Muscle of leg (tissue), 11 donors: ENCODE measurements around the gene DSCAML1. TPM values are rescaled to one million over a fixed set of nuclear protein-coding genes. Genes with fewer than 3 reads are reported as not detected.
A peak's percentile ranks its signal among the peaks of the same experiment; 100 is the strongest.

Source experiments
- DNase-seq: peaks from one replicate; pipeline ENCODE4 v3.0.0; 2013
- H3K27ac ChIP-seq: one replicate; pipeline ENCODE4 v1.5.1; 2013; ENCODE audit warnings: mild to moderate bottlenecking, low read length, control low read depth
- H3K27me3 ChIP-seq: one replicate; pipeline ENCODE4 v1.6.1; 2013; ENCODE audit warnings: low read length; ENCODE audit not compliant: control insufficient read depth, insufficient read depth
- H3K36me3 ChIP-seq: one replicate; pipeline ENCODE4 v1.6.1; 2013; ENCODE audit warnings: low read length; ENCODE audit not compliant: control insufficient read depth, insufficient read depth
- H3K4me1 ChIP-seq: one replicate; pipeline ENCODE4 v1.6.1; 2013; ENCODE audit warnings: low read length; ENCODE audit not compliant: control insufficient read depth, insufficient read depth
- H3K4me3 ChIP-seq: one replicate; pipeline ENCODE4 v1.5.1; 2013; ENCODE audit warnings: low read length, control low read depth
- H3K9me3 ChIP-seq: replicated peaks from 2 replicates; pipeline ENCODE4 v1.6.1; 2013; ENCODE audit warnings: low read depth, low read length; ENCODE audit not compliant: control insufficient read depth
- whole genome bisulfite sequencing: methylation state at CpG from one replicate; pipeline ENCODE4 v1.1.5; 2013; ENCODE audit warnings: missing lambda C conversion rate; ENCODE audit not compliant: insufficient coverage; 5-methylcytosine and 5-hydroxymethylcytosine counted together
- polyA plus RNA-seq, 8 donors: library from polyadenylated mRNA; unstranded; fragments of 120-200 nt; gene quantifications; one replicate each; pipeline versions ENCODE4 v1.2.1 to v1.2.3, GENCODE V29; 2013; ENCODE audit warnings: inconsistent platforms in 1 of 8, low replicate concordance in 1 of 8; ENCODE audit not compliant: insufficient read length in 8 of 8, insufficient read depth in 1 of 8
- total RNA-seq: library from RNA; stranded (reverse); fragments of 120-200 nt; gene quantifications from one replicate; pipeline ENCODE4 v1.2.4, GENCODE V29; 2013

Gene DSCAML1
- total and polyA plus RNA-seq, 9 donors: 0.28 to 0.80 (median 0.60) TPM

DNA sequence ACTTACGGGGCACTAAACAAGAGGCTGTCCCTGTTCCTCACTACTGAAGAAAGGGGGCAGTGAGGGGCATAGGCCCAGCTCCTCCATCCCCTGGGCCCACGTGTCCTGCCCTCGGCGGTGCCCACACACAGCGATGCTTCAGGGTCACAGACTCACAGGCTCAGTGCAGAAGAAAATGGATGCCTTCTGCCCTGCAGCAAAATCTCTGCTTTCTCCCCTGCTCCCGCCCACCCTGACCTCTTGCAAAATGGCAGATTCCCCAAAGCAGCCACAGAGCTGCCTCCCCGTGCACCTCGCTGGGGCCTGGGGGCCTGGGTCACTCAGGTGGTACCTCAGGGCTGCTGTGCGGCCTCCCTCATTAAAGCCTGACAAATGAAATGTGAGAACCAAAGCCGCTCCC is 204.0 kb downstream of the DSCAML1 start:
- no peak for DNase-seq
- WGBS: 67% methylated on average over 8 of the region's 10 CpGs
- no peaks in the 10 kb centered on the region for H3K36me3 ChIP-seq
- H3K4me3 ChIP-seq: no peak overlapping the region
- H3K27ac ChIP-seq: no peak overlapping the region
- no peaks in the 10 kb centered on the region for H3K9me3 ChIP-seq
- no peaks in the 10 kb centered on the region for H3K4me1 ChIP-seq
- peaks cover 6% of the 10 kb centered on the region for H3K27me3 ChIP-seq

DNA sequence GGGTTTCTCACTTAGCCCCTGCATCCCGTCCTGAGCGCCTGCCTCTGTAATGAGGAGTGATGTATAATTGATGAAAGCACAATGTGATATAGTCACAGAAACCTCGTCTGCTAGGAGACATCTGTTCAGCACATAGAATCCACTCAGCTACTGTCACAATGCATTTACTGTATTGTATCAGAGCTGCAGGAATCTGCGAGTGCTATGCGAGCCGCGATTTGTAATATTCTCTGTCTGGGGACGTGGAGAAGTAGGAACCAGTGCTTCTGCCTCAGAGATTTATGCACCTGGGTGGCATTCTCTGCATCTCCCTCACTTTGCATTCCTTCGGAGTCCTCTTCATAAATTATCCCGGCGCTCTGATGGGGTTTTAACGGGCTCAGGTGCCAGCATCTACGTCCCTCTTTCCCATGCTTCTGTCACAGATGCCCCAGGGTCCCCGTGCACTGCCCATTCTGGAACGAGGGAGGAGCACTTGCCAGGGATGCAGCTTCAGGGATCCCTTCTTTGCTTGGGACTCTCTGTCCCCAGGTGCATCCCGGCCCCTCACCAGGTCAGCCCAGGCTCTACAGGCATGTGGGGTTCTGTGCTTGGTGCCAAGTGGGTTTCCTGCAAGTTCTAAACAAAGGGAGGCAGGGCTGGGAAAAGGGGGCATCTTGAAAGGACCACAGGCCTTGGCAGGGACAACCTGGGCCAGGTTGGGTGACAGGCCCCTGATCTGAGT is 205.5 kb downstream of the DSCAML1 start:
- Histone ChIP-seq H3K4me1 (no peaks in the 10 kb centered on the region), H3K27ac (no peak overlapping the region), H3K4me3 (no peak overlapping the region), H3K36me3 (no peaks in the 10 kb centered on the region), H3K27me3 (peaks cover 7% of the 10 kb centered on the region), H3K9me3 (no peaks in the 10 kb centered on the region)
- WGBS: 67% methylated on average over 9 of the region's 16 CpGs
- DNase-seq: no peak

DNA sequence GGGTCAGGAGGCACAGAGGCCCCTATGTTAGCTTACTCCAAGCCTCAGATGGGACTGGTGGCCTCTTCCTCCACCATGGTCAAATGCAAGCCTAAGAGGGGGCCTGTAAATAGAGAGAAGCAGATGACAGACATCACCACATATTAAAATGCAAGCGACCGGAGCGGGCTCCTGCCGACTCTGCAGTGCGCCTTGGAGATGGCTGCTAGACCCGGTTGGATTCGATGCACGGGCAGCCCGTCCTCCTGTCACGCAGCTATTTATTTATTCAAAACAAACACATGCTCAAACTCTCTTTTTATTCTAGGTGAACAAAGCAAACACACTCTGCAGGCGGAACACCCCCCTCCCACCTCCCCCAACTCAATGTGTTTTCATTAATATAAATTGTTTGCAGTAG is 208.0 kb downstream of the DSCAML1 start:
- DNase-seq: no peak
- Histone ChIP-seq H3K9me3 (no peaks in the 10 kb centered on the region), H3K36me3 (no peaks in the 10 kb centered on the region), H3K27ac (no peak overlapping the region), H3K4me1 (no peaks in the 10 kb centered on the region), H3K4me3 (no peak overlapping the region), H3K27me3 (peaks cover 15% of the 10 kb centered on the region)
- 66% methylated on average over 4 of the region's 11 CpGs for WGBS

DNA sequence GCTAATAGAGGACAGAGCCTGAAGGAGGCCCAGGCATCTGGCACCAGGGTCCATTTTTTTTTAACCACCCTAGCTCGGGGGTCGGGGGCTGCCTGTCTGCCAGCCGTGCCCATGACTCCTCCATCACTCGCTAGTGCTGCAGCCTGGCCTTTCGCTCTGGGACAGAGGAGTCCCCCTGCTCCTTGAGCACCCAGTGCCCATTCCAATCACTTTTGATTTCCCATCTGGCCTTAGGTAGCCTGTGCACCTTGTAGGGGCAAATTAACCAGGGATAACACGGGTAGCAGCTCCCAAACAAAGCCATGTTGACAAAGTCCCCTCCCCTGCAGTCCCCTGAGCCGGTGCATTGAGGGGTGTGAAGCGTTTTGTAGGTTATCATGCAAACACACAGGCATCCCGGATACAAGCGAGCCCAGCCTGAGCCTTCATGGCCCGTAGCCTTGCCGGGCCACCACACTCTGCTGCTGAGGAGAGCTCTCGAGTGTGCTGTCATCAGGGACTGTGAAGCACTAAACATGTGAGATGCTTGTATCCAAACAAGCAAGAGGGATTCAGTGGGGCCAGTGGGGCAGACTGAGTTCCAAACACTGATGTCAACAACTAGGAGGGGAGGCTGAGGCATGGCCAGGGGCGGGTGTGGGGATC is 208.7 kb downstream of the DSCAML1 start:
- Histone ChIP-seq H3K4me1 (peaks cover 2% of the 10 kb centered on the region), H3K27me3 (peaks cover 19% of the 10 kb centered on the region), H3K36me3 (no peaks in the 10 kb centered on the region), H3K27ac (no peak overlapping the region), H3K9me3 (no peaks in the 10 kb centered on the region), H3K4me3 (no peak overlapping the region)
- 56% methylated on average over 10 of the region's 14 CpGs for WGBS
- no peak for DNase-seq

DNA sequence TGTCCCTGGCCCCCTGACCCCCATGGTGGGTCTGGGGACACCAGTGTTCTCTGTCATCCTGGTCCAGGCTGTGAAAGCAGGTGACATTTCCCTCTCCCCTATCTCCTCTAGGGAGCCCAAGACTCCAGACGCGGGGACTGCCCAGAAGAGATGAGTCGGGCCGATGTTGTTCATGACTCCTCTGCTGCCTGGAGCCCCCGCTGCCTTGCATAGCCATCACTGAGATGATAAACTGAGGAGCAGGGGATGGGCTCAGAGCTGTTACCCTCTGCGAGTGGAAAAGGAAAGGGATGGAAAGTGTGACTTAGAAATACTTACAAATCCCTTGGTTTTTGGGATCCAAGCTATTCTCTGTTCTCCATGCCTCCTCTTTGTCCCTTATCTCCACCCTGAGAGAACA is 209.6 kb downstream of the DSCAML1 start:
- DNase-seq: no peak

DNA sequence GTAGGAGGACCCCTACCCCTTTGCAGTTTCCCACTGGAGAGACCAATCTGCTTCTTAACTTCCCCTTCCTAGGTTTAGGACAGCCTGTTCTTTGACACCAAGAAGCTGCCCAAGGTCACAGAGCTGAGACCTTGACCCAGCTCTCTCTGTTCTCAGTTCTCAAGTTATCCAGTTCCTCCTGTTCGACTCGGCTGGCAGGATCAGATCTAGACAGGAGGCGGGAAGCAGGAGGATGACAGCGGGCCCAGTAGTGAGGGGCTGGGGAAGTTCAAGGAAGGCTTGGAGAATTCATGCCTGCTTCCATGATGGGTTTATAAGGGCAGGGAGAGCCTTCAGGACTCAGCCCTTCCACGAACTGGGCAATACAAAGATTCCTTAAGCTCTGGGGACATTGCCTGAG is 210.6 kb downstream of the DSCAML1 start:
- H3K4me3 ChIP-seq: no peak overlapping the region
- no peak for DNase-seq
- H3K36me3 ChIP-seq: no peaks in the 10 kb centered on the region
- WGBS: 80% methylated on average over 2 of the region's 5 CpGs
- H3K27ac ChIP-seq: no peak overlapping the region
- no peaks in the 10 kb centered on the region for H3K9me3 ChIP-seq
- H3K4me1 ChIP-seq: peaks cover 4% of the 10 kb centered on the region
- peaks cover 19% of the 10 kb centered on the region for H3K27me3 ChIP-seq

More for the DNA sequence above, 209.6 kb downstream of the DSCAML1 start:
- no peak overlapping the region for H3K4me3 ChIP-seq
- 85% methylated on average over 5 of the region's 6 CpGs for WGBS
- no peaks in the 10 kb centered on the region for H3K36me3 ChIP-seq
- no peak overlapping the region for H3K27ac ChIP-seq
- H3K27me3 ChIP-seq: peaks cover 19% of the 10 kb centered on the region
- H3K4me1 ChIP-seq: peaks cover 4% of the 10 kb centered on the region
- no peaks in the 10 kb centered on the region for H3K9me3 ChIP-seq

DNA sequence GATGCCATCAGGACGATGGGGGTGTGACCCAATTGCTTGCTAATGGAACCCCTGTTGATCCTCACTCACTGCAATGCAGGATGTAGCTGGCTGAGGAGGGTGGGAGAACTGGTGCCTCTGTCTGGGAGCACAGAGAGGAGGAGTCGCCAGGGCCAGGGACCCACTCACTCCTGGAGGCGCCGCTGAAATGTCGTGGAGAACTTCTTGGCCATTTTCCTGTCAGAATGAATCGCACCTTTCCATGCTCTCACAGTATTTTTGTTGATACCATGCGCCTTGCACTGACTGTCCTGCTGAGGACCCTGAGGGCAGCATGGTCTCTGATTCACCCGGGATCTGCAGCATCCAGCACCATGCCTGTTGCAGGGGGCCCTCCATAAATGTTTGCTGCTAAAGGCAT is 211.4 kb downstream of the DSCAML1 start:
- H3K4me3 ChIP-seq: no peak overlapping the region

DNA sequence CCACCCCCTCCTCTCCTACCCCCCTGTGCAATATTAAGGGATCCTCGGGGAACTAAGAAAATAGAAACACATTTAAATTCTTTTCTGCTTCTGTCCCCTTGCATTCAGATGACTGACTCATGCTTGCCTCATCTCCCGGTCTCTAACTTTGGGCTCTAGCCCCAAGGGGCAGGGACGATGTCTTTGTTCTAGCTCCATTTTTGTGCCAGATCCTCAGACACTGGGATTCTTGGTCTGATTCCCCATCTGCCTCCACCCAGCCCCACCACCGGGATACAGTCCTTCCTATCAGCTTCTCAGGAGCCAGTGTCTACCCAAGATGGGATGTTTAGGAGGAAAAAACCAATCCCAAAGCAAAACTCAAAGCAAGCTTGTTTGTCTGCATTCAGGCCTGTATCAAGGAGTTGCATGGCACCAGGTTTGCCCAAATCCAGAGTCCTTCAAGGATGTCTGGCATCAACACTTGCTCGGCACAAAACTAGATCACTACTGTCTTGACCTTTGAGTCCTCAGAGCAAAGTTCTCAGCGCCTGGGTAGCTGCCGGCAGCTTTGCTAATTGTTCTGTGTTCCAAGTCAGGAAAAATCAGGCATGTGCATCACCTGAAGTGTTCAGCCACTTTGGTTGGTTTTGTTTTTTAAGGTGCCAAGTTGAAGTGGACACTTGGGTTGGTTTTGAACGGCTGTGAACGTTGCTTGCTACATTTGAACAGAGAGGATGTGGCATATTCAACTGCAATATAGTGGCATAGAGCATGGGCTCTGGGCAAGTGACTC is 212.8 kb downstream of the DSCAML1 start:
- no peak overlapping the region for H3K4me3 ChIP-seq
- H3K27me3 ChIP-seq: peaks cover 21% of the 10 kb centered on the region
- WGBS: 74% methylated on average over 7 of the region's 9 CpGs
- H3K36me3 ChIP-seq: no peaks in the 10 kb centered on the region
- no peaks in the 10 kb centered on the region for H3K9me3 ChIP-seq
- no peak overlapping the region for H3K27ac ChIP-seq
- H3K4me1 ChIP-seq: peaks cover 4% of the 10 kb centered on the region
- DNase-seq: no peak

More for the DNA sequence above, 211.4 kb downstream of the DSCAML1 start:
- H3K27ac ChIP-seq: no peak overlapping the region
- no peaks in the 10 kb centered on the region for H3K9me3 ChIP-seq
- H3K27me3 ChIP-seq: peaks cover 21% of the 10 kb centered on the region
- H3K36me3 ChIP-seq: no peaks in the 10 kb centered on the region
- peaks cover 4% of the 10 kb centered on the region for H3K4me1 ChIP-seq
- no peak for DNase-seq
- WGBS: 77% methylated on average over 8 of the region's 8 CpGs

DNA sequence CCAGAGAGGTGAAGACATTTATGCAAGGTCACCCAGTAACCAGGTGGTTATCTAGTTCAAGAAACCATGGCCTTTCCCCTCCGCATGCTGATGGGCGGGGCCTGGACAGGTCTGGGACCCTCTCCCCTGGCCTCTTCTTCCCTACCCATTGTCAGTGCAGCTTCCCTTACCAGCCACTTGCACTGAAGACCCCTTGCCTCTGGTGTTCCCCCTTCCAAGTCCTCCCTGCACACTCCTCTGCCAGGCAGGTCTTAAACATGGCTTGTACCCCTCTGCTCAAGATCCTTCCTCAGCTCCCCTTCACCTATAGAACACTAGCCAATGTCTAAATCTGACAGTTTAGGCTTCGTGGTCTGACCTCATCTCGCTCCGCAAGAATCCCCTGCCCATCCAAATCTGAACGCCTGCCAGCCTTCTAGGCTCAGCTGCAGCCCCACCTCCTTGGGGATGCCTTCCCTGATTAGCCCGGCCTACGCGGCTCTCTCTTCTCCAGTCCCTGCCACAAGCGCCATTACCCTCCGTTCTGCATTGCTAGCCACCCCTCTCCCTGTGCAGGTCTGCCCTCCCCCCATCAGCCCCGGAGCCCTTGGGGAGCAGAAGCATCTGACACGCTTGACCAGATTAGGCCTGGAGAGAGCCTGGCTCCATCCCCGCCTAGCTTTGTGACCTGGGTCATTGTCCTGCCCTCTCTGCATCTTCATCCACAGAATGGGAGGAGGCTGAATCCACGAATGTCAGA is 213.8 kb downstream of the DSCAML1 start:
- Histone ChIP-seq H3K4me1 (peaks cover 4% of the 10 kb centered on the region), H3K9me3 (no peaks in the 10 kb centered on the region), H3K27ac (no peak overlapping the region), H3K4me3 (no peak overlapping the region), H3K27me3 (peaks cover 20% of the 10 kb centered on the region), H3K36me3 (no peaks in the 10 kb centered on the region)
- 30% methylated on average over 15 of the region's 15 CpGs for WGBS
- DNase-seq: peak; percentile 20

DNA sequence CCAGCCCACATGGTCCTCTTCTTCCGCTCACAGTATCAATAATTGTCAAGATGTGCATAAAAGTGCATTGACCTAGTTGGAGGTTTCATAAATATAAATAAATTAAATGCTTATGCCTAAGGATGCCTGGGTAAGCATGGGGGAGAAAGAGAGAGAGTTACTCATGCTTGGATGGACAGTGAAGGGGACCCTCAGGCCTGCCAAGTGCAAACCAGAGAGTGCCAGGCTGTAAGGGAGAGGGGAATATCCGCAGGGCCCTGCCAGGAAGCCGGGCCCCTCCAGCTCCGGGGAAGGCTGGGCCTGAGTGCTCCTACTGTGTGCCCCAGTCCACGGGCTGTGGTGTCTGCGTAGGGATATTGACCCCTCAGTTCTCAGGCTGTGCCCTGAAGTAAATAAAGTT is 214.6 kb downstream of the DSCAML1 start:
- DNase-seq: no peak
- Histone ChIP-seq H3K36me3 (no peaks in the 10 kb centered on the region), H3K27ac (no peak overlapping the region), H3K4me1 (peaks cover 4% of the 10 kb centered on the region), H3K9me3 (no peaks in the 10 kb centered on the region), H3K4me3 (no peak overlapping the region), H3K27me3 (peaks cover 20% of the 10 kb centered on the region)
- WGBS: 86% methylated on average over 1 of the region's 6 CpGs
